Smooth muscle cell of the brain vasculature (primary cell): Measurements from ENCODE around the gene TRUB2.
A peak's percentile ranks its signal among the peaks of the same experiment; 100 is the strongest.

ENCODE experiments used
- DNase-seq: peaks from one replicate; pipeline ENCODE4 v3.0.0-alpha.2; 2012; ENCODE audit warnings: low read depth, low spot score

Gene TRUB2, protein sequence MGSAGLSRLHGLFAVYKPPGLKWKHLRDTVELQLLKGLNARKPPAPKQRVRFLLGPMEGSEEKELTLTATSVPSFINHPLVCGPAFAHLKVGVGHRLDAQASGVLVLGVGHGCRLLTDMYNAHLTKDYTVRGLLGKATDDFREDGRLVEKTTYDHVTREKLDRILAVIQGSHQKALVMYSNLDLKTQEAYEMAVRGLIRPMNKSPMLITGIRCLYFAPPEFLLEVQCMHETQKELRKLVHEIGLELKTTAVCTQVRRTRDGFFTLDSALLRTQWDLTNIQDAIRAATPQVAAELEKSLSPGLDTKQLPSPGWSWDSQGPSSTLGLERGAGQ

DNA sequence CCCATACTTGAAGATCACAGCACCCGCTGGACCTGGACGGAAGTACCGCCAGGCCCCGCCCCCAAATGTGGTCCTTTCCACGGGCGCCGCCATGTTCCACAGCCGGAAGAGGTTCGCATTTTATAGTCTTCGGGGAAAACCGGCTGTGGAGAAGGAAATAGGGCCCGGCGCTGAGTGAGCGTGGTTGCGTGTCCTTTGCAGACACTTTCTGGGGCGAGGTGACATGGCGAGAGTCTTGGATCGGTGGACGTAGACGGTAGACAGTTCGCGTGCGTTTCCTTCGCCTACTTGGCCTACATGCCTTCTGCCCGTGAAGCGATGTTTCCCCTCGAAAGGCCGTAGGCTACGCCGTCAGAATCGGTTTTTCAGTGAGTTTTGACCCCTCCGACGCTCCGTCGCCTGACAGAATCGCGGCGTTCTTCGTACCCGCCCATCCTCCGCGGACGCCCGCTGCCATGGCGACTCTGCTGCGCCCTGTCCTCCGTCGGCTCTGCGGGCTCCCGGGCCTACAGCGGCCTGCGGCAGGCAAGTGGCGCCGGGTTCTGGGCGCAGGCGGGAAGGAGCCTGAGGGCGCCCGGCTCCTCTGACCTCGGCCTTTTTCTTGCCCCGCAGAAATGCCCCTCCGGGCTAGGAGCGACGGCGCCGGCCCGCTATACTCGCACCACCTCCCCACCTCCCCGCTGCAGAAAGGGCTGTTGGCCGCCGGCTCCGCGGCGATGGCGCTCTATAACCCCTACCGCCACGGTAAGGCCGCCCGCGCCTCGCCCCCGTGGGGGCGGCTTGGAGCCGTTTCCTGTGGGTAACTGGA lies at the start of gene TRUB2, which contains the start of gene COQ4:
Gene TRUB2 (minus strand): TSS at position 44 of the 808 bp plus-strand sequence. CDS start 39 bp downstream, at position 5.
Gene COQ4 (plus strand): TSS at position 436 of the 808 bp plus-strand sequence. CDS start 20 bp downstream, at position 456.
- peak; percentile 90 for DNase-seq

DNA sequence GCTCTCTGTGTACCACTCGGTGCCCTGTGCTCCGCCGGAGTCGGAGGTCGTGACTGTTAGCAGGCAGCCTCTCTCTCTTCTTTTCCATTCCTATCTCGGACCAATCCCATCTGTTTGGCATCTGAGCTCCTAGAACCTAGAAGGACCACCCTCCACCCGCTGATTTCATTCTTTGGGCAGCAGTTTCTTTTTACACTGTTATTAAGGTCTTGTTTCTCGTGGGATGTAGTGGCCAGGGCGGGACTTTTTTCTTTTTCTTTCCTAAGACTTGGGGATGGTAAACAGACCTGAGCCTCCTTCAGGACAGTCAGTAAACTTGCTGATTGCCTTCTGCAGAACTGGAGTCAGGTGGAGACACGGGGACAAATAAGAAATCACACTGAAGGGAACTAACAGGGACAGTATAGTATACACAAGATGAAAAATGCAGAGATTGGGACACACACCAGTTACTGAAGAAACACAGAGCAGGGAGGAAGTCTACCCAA lies 49.4 kb upstream of the TRUB2 start:
- DNase-seq = no peak

- peak; percentile 86 for DNase-seq
These were observed 48.7 kb upstream of the TRUB2 start, which contains the start of gene URM1 for GRCh38 chr9:128370752-128371629. Gene URM1 (plus strand): TSS chr9:128371374. CDS start chr9:128371381, 7 bp downstream.

- no peak for DNase-seq
These were observed 48.1 kb upstream of the TRUB2 start for GRCh38 chr9:128370367-128370751.

- DNase-seq = no peak
These were observed 46.9 kb upstream of the TRUB2 start for GRCh38 chr9:128369024-128369706.

DNA sequence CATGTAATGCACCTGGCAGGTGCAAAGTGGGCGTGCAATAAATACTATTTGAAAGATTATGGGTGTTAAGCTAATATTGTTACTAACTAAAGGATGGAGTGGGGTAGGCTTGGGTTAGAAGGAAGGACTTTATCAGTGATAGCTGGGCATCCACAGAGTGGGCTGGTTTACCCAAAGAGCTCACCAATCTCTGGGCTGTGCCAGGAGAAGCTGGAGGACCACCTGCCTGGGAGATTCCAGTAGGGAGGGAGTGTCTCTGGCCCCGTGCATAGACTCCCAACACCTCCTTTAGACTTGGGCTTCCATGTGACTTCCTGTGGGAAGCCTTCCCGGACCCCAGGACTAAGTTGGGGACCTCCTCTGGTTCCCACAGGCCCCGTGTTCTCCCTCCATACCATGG lies 43.3 kb upstream of the TRUB2 start:
- no peak for DNase-seq

GRCh38 chr9:128362774-128363173 lies 40.5 kb upstream of the TRUB2 start:
- DNase-seq = no peak

DNA sequence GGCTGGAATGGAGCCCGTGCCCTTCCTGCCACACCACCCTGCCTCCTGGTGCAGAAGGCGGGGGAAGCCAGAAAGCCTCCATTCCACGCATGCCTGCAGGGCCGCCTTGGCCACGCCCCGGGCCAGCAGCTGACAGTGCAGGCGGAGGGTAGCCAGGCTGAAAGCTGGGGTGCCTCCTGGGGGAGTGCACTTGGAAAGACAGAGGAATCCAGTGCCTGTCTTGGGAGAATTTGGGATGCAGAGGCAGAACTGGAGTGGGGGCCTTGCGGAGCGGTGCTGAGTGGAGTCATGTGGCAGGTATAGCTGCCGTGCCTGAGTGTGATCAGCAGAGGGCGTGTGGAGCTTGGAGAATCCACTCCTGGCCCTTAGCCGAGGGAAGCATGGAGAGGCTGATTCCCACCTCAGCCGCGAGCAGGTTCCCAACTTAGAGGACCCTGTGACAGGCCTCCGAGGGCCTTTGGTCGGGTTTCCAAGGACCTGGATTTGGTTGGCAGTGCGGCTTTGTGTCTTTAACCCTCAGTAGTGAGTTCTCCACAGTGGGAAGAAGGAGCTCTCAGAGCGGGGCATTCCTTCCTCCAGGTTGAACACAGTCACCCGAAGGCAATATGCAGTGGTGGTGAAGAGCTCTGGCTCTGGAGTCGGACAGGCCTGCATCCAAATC lies 39.9 kb upstream of the TRUB2 start:
- DNase-seq = no peak

- DNase-seq = no peak
These were observed 39.2 kb upstream of the TRUB2 start for GRCh38 chr9:128361296-128361985.

DNA sequence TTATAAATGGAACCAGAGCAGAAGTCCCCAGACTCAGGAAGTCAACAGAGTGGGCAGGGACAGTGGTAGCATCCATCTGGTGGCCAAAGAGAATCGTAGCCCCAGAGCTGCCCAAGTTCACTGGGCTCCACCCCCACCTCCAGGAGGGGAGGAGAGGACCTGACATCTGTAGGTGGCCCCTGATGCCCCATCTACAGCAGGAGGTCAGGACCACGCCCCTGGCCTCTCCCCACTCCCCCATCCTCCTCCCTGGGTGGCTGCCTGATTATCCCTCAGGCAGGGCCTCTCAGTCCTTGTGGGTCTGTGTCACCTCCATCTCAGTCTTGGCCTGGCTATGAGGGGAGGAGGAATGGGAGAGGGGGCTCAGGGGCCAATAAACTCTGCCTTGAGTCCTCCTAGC lies 38.6 kb upstream of the TRUB2 start:
- DNase-seq = no peak

GRCh38 chr9:128358861-128359260 lies 36.6 kb upstream of the TRUB2 start:
- DNase-seq = no peak

DNA sequence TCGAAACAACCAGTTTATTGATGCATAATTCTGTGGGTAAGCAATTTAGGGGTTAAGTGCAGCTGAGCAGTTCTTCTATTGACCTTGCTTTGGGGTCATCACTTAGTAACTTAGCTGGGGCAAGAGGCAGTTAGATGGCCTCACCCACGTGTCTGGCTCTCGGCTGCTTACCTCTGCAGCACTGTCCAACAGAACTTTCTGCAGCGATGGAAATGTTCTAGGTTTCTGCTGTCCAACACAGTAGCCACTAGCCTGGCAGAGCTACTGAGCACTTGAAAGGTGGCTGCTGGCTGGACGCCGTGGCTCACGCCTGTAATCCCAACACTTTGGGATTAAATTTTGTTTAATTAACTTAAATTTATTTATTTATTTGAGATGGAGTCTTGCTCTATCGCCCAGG lies 35.8 kb upstream of the TRUB2 start:
- no peak for DNase-seq

DNA sequence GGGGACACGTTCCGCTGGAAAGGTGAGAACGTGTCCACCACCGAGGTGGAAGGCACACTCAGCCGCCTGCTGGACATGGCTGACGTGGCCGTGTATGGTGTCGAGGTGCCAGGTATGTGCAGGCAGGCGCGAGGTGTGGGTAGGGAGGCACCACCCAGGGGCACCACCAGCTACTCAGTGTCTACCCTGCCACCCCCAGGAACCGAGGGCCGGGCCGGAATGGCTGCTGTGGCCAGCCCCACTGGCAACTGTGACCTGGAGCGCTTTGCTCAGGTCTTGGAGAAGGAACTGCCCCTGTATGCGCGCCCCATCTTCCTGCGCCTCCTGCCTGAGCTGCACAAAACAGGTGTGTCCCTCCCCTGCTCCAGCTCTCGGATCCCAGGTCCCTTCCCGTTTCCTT lies 33.2 kb upstream of the TRUB2 start:
- no peak for DNase-seq

DNA sequence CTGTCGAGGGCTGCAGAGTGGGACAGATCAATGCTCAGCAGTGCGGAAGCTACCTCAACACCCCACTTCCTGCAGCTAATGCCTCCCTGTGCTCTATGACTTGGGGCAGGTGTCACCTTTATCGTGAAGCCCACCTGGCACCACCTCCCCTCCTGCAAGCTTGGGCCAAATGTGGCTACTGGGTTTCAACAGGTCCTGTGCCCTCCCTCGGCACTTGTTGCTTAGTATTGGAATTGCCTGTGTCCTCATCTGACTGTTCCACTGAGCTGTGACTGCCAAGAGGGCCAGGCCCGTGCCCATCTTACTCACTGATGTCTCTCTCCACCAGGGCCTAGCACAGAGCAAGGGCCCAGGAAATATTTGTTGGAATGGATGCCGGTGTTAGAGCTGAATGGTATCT lies 27.5 kb upstream of the TRUB2 start:
- no peak for DNase-seq

DNA sequence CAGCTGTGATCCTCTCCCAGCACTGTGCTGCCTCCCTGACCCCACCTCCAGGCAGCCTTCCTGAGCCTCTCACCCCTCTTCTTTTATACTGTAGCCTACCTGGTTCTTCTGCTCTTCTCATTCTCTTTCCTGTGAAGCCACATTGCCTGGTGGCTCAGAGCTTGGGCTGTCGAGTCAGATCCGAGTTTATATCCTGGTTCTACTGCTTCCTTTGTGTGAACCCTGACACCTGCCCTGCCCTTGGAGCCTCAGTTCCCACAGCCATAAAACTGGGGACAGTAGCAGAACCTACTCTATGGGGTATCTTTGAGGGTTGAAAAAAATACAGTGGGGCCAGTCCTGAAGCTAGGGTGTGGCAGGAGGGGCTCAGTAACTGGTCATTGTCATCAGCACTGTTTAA lies 26.9 kb upstream of the TRUB2 start:
- no peak for DNase-seq

GRCh38 chr9:128344931-128345605 lies 22.8 kb upstream of the TRUB2 start:
- DNase-seq = no peak

DNA sequence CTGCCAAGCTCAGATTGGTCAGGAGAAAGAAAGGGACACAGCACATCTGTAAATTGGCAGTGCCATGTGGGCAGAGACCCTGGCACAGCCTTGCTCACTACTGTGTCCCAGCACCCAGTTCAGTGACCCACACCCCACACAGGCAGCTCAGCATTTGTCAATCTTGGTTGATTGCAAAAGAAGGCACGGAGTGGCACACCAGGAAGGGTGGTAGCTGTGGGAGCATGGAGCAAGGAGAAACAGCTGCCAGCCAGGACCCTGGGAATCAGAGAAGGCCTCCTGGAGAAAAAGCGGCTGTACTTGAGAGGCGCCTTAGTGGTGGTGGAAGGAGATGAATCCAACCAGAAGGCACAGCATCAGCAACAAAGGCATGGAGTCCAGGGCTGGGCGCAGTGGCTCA lies 21.6 kb upstream of the TRUB2 start:
- no peak for DNase-seq

DNA sequence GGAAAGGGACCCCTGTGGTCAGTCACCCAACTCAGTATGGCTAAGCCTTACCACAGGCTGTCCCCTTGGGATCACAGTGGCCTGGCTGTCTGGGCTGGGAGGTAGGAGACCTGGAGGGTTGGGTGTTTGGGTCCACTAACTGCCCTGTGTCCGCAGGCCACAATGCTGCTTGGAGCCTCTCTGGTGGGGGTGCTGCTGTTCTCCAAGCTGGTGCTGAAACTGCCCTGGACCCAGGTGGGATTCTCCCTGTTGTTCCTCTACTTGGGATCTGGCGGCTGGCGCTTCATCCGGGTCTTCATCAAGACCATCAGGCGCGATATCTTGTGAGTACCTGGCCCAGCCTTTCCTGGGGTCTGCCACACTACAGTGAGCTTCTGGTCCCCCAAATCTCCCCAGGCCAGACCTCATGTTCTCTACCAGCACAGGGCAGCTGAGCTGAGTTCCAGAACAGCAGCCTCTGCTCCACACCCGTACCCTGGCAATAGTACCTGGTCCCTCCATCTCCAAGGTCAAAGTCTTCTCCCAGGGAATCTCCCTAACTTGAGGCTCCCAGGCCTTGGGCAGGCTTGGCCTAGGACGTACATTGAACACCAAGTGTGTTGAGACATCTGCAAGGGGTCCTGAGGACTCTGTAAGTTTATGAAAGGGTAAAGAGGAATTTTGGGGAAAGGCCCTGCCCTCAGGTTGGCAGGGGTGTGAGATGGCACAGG lies 20.9 kb upstream of the TRUB2 start:
- DNase-seq = no peak

GRCh38 chr9:128341435-128341849 lies 19.2 kb upstream of the TRUB2 start:
- no peak for DNase-seq
